Right lobe of liver (tissue), 4 donors: ENCODE results near the gene SOD1.

Source experiments
- POLR2A ChIP-seq: fragments of 450-650 bp; IDR thresholded peaks from one replicate; pipeline ENCODE4 v1.6.1; 2017; ENCODE audit warnings: antibody characterized with exemption, mild to moderate bottlenecking
- TF ChIP-seq, protein P1 (sequence below), 4 donors: fragments of 200-600 bp in 3 of 4; fragments of 450-650 bp in 1 of 4; IDR thresholded peaks; one replicate each; pipeline versions ENCODE4 v1.5.1 to v1.8.0; 2016 to 2022; ENCODE audit warnings: antibody characterized with exemption in 4 of 4, mild to moderate bottlenecking in 2 of 4
- donor health status: DM: no; HTN: no; CAD: no.
- donor health status: DM: no; HTN: no; CAD: no.
- donor health status: DM: no; HTN: yes; CAD: no.

DNA sequence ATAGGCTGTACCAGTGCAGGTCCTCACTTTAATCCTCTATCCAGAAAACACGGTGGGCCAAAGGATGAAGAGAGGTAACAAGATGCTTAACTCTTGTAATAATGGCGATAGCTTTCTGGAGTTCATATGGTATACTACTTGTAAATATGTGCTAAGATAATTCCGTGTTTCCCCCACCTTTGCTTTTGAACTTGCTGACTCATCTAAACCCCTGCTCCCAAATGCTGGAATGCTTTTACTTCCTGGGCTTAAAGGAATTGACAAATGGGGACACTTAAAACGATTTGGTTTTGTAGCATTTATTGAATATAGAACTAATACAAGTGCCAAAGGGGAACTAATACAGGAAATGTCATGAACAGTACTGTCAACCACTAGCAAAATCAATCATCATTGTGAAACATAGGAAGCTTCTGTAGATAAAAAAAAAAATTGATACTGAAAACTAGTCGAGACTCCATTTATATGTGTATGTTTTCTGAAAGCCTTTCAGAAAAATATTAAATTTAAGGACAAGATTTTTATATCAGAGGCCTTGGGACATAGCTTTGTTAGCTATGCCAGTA, 7.0 kb downstream of the SOD1 start:
- TF ChIP-seq, protein P1, sequence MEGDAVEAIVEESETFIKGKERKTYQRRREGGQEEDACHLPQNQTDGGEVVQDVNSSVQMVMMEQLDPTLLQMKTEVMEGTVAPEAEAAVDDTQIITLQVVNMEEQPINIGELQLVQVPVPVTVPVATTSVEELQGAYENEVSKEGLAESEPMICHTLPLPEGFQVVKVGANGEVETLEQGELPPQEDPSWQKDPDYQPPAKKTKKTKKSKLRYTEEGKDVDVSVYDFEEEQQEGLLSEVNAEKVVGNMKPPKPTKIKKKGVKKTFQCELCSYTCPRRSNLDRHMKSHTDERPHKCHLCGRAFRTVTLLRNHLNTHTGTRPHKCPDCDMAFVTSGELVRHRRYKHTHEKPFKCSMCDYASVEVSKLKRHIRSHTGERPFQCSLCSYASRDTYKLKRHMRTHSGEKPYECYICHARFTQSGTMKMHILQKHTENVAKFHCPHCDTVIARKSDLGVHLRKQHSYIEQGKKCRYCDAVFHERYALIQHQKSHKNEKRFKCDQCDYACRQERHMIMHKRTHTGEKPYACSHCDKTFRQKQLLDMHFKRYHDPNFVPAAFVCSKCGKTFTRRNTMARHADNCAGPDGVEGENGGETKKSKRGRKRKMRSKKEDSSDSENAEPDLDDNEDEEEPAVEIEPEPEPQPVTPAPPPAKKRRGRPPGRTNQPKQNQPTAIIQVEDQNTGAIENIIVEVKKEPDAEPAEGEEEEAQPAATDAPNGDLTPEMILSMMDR (IDR thresholded peaks at IDR 0.05) = no peak
- TF ChIP-seq POLR2A = no peak
